DMS79 (cell line): ENCODE data around the gene TSHZ1.

ENCODE experiments used
- DNase-seq: peaks from one replicate; lab custom pipeline; 2025; lab: John Stamatoyannopoulos, UW

The TSHZ1 gene

DNA sequence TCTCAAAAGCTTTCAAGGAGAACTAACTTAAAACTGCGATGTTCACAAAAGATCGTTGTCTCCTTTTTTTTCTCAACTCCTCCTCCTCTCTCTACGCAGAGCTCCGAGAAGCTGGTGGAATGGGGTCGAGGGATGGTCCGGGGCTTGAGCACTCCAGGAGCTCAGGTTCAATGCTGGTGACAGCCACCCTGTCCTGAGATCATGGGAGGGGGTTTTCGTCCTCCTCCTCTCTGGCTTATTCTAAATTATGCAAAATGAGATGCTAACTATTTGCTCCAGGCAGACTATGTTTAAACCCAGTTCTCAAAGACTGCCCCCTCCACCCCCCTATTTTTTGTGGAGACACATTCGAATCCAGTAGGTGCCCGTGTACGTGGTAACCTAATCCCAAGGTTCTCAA lies 11.8 kb downstream of the TSHZ1 start:
- DNase-seq = no peak

DNA sequence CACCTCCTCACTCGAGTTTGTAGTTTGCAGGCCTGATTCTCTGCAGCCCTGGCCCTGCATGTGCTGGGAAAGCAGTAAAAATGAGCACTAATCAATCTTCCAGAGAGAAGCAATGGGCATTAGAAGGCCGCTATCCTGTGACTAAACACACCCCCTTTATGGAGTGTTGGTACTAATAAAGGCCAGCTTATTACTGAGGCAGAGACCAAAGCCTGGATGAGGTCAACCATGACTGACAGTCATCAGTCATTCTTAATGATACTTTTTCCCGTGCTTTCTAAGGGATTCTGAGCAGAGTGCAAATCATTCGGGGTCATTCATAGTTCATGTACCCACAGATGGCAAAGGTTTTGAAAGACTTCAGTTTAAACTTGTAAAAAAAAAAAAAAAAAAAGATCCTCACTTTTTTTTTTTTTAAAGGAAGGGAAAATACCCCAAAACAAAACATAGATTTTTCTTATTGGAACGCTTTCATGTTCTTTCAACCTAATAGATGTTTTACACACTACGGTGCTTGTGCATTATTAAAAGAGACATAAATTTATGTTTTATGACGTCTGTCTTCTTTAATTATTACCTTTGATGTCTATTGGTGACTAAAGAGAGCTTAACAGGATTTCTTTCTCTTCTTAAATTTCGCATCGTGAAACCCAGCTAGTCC lies 13.2 kb downstream of the TSHZ1 start:
- DNase-seq = no peak

DNA sequence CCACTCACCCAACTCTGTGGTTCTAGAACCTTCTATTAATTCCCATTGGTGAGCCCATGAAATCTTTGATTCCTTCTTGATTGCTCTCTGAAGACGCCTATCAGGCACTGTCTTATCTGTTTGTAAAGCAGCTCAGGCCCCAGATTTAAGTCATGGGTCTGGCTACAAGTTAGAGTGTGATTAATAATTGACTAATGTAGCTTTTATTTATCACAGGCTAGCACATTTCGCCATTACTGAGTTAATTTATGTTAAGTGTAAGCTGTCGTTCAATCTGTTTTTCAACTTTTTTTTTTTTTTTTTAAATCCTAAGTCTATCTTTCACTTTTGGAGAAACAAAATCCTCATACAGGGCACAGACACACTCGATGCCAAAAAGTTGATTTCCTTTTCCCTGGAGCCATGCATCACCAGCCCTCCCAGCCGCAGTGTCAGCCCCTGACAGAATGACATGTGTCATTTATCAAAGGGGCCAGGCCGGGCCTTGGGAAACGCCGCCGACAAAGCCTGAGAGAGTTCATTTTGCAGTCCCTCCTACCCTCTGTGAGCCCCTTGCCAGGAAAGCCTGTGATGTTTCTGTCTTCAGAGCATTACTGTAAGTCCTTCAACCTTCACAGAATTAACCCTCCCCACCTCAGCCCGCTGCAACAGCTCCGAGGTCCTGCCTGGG lies 15.8 kb downstream of the TSHZ1 start:
- DNase-seq = no peak

DNA sequence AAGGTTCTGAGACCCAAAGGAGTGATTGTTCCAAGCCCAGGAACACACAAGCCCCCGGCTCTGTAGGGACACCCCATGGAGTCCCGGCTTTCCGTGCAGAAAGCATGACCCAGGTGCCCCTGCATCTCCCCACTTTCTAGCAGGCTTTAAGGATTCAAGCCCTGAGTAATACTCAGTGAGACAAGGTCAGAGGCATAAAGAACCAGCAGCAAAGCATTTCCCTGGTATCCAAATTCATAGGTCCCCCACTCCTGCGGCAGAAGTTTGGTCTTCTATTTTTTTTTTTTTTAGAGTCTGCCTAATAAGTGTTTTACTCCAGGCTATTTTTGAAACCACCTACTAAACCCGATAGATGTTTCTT lies 16.3 kb downstream of the TSHZ1 start:
- DNase-seq = no peak

DNA sequence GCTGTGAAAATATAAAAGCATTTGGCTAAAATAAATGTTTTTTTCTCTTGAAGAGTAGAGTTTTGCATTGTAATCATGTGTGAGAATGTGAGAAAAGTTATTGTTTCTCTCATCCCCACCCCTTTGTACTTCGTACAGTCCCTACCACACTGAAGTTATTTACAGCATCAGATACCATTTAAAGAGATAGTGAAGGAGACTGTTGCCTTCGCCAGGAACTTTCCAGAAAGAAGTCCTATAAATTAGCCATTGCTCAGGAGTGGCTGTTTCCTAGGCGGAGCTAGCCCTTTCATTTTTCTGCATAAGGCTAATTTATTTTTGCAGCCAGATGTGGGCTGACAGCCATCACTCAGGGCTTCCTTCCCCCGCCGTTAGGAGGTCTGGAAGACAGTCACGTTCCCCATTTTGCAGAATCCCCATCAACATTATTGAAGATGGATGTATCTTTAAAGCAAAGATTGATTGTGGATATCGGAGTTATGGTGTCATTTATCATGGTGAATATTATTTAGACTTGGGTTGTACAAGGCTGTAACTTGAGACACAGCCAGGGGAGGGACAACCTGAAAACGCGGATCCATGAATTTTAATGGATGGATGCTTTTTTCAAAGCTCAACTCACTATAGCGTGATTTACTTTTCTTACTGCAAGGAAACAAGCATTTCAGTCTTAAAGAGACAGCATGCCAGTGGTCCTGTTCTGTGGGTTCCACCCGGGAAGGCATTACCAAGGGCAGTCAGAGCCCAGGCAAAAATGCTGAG lies 17.1 kb downstream of the TSHZ1 start:
- no peak for DNase-seq

DNA sequence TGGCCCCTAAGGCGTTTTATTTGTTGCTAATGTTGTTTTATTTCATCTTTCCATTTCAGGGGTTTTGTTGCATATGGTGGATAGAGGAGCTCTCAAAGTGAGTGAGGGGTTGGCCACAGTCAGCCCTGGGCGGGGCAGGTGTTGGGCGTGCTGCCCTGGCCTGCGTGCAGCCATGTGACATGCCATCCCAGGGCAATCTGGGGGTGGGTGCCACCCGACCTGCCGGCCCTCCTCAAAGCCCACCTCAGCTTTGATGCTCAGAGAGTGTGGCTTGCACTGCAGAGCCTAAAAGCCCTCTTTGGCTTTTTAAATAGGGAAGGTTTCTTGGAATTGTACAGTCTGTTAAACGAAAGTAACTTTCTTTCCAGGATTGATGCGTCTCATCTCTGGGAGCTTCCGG lies 18.4 kb downstream of the TSHZ1 start:
- no peak for DNase-seq

DNA sequence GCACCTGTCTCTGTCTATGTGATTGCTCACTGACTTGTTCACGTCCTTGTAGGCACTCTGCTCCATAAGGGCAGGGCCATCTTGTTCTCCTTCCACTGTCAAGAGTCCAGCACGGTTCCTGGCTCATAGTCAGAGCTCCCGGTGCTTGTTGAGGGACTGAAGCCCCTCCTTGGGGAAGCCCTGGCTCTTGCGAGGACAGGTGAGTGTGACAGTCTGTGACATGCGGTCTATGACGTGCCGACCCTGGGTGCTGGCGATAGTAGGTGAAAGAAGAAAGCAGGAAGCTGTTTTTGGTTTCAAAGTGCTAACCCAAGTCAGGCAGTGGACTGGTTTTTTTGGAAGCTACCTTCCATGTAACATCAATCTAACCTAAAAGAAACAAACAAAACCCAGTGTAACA lies 18.8 kb downstream of the TSHZ1 start:
- no peak for DNase-seq

DNA sequence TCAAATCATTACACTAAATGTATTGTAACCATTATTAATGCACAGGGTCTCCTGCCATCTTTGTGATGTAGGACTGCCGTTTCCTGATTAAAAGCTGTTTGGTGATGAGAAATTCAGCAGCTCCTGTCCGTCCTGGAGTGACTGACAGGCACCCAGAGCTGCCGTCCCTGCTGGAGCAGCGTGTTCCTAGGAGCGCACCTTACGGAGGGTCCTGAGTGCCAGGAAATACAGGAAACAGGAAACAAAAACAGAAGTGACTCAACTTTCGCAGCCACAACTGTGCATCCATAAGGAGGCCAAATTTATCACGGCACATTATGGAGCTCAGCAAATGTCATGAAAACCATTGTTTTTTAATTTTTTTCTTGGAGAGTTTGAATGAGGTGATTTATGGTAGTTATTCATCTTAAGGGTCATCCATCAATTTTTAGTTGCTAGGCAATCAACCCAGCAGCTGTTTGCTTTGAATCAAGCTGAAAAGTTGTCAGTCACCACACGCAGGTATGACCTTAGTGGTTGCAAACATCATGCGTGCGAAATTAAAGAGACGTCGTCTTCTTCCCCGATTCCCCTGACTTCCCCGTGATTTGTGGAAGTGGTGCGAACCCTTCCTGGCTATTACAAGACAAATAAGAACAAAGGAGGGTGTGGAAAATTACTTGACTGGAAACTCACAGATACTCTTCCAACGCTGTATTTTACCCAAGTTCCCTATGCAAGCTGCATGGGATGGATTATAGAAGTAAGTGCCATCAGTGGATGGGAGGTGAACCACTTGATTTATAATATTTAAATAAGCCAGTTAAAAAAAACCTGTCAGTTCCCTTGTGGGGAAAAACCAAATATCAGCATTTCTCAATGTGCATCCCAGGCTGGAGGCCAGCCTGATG lies 19.8 kb downstream of the TSHZ1 start:
- DNase-seq = no peak

DNA sequence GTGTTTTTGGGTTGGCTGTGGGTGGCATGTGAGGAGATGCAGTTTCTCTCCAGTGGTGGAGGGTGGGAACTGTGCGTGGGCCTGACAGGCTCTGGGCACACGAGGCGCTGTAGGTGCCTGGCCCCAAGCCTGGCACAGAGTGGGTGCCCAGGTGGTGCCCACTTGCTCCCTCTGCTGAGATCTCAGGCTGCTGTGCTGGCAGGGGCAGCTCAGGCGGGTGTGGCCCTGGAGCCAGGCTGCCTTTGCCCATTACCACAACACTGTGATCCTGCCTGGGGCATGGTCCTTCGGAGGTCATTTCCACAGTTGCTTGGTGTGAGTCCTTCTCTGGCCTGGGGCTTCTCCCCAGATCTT lies 20.4 kb downstream of the TSHZ1 start:
- no peak for DNase-seq

DNA sequence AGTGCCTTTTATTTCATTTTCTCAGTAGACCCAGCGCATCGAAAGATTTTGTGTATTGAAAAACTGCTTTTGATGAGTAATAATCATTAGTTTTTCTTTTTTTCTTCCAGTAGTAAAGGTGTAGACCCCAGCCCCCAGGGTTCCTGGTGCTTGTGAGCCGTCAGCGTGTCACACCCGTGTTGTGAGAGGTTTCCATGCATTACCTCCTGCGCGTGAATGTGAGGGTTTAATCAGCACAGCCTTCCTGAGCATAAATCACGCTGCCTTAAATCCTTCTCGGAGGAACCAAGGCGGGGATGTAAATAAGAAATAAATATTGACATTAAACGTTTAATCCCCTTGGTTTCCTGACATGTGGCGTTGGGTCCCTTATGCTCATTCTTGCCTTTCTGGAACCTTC lies 24.3 kb downstream of the TSHZ1 start:
- no peak for DNase-seq

DNA sequence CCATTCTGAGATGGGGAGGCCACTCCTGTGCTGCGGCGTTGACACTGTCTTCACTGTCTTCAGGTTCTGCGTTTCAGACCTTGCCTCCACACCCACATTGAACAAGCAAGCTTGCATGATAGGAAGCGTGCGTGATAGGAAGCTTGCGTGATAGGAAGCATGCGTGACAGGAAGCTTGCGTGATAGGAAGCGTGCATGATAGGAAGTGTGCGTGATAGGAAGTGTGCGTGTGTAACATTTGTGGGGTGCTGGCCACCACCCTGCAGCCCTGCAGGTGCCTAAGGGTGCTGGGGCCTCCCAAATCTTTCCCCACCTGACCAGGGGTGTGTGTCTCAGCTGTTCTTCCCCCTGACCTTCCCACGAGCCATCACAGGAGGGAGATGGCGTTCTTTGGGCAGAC lies 25.3 kb downstream of the TSHZ1 start:
- DNase-seq = no peak

DNA sequence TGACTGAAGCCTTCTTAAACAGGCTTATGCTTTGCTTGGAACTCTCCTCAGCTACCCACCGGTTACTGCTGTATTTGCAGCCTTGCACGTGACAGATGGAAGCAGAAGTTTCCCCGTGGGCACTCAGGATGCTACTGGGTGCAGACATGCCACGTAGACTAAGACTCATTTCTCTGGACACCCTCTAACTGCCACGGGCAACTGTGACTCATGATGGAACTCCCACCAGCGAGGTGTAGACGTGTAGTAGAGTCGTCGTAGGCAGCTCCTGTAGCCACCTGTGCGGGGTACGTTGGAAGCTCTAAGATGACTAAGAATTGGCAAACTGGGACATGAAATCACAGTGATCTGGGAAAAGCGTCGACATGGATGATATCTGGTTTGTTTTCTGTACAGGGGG lies 27.5 kb downstream of the TSHZ1 start:
- DNase-seq = no peak

DNA sequence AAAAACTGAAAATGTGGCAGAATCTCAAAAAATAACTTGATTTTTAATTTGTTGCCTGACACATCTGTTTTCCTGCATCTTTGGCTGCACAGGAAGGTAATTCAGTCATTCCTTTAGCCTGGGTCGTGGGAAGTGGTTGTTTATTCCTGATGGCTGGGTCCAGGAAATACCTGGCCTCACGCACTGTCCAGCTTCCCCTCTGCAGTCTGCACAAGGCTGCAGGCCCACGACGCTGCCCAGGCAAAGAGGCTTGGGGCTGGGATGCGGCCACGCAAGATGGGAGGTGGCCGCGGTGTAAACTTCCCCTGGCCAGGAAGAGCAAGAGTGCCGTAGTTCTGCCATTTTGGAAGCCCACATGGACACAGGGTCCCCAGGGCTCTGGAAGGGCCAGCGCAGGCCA lies 28.2 kb downstream of the TSHZ1 start:
- DNase-seq = no peak

DNA sequence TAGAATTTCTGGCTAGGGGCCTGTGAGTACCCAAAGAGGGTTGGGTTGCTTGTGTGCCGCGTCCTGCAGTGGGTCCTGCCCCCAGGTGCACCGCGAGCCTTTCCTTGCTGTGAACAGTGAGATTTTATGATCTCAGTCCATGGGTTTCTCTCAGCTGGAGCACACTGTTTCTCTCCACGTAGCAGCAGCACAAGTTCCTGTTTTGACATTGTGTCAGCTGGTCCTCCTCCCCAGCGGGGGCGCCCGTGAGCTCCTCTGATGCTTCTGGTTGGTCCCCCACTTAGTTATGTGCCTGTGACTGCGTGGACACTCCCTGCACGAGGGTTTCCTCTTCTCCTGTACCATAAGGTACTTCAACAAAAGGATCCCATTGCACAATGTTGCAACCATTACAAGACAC lies 29.8 kb downstream of the TSHZ1 start:
- no peak for DNase-seq

DNA sequence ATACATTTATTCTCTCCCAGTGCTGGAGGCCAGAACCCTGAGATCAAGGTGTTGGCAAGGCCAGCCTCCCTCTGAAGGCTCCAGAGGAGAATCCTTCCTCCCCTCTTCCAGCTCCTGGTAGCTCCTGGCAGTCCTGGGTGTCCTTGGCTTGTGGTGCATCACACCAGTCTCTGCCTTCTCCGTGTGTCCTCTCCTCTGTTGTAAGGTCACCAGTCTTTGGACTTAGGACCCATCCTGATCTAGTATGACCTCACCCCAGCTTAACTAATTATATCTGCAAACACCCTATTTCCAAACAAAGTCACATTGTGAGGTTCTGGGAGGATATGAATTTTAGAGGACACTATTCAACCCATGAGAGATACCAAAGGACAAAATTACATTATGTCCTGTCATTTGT lies 31.1 kb downstream of the TSHZ1 start:
- no peak for DNase-seq

DNA sequence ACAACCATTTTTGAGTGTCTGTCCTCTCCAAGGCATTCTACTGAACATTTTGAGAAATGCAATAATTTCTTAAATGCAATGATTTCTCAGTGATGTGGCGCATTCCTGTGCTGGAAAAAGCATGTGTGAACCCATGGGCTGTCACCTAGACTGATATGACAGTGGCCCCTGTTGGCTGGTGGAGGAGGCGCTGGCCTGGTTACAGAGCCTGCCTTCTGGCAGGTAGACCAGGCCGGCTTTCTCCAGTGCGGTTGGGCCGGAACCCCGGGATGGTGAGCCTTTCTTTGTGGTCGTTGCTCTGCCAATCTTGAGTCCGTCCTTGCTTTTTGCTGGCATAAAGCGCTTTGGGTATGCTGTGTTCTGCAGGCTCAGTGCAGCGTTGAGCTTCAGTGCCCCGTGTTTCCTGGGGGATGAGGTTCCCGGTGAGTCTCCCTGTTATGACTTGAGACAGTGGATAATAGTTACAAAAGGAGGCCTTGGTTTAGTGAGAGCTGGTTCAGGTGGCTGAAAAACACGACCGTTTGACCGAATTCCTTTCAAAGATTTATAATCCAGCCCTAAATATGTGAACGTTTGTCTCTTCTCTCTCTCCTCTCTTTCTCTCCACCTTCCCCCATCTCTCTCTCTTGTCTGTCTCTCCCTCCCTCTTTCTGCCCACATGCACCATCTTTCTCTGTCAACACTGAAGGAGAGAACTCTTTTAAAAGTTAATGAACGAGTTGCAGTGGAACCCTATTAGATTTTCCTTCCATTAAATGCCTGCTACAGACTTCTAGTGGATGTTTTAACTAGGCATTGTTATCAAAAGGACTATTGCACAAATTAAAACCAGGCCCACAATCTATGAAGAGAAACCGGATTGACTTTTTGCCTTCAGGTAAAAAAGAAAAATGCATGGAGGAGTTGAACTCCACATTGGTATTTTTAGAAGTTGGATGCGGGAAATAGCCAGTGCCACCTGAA lies 34.0 kb downstream of the TSHZ1 start:
- DNase-seq = no peak

DNA sequence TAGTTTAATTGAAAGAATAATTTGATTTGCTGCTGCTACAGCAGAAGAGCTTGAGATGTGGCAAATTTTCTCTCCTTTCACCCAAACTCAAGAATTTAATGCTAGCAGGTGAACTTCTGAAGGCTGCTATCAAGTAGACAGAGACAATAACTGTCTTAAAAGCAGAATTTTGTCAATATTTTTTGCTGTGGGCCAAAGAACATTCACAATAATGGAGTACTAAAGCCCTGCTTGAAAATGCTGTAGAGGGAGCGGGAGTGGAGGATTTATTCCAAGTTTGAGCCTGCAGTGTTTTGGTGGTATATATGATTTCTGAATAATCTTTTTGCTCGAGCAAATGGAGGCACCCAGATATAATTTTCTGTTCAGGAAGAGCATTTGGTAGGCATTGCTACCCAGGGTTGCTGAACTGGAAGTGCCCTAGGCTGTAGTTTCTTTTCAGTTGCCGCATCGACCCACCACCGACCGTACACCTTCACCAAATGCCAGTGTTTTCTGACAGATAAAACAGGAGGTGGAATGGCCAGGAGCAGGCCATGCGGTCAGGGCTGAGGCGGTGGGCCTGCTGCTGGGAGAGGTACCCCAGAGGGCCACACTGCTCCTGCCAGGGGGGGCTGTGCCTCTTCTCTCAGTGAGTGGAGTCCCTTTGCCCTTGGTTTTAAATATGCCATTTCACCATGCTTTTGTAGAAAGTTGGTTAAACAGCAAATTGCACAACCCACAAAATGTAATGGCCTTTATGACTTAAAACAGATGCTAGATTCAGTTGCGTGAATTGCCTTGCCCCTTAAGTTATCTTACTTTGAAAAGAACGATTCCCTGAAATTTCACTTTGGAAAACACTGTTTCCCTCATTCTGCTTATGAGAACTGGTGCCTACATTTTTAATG lies 36.4 kb downstream of the TSHZ1 start:
- no peak for DNase-seq

DNA sequence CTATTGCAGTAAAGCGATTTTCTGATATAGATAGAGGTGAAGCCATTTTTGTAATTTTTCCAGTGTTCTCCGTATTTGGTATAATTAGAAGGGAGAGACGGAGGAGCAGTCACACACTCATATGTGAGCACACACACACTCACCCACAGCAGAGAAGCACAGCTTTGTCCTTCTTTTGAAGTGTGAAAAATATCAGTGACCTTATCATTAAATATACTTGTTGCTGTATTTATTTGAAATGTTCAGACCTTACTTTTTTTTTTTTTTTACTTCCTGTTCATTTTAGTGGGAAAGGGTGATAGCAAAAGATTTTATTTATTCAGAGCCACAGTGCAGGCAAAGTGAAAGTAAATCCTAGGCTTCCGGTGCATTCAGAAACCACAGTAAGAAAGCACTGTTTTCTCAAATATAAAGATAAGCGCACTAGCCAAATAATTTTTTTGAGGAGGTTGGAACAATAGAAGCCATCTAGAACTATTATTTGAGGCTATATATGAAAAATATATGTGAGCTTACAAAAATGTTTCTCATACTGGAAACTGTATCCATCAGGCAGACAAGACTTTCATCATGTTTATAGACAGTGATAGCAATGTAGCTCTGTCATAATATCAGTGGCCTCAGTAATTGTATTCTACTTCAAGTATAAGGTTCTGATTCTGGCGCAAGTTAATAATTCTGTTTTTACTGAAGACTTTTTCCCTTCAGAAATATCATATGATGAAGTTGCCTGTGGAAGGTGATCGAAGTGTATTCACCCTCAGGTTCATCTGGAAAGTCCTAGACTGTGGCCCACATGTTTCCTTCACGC lies 37.2 kb downstream of the TSHZ1 start:
- DNase-seq = peak; percentile 15

DNA sequence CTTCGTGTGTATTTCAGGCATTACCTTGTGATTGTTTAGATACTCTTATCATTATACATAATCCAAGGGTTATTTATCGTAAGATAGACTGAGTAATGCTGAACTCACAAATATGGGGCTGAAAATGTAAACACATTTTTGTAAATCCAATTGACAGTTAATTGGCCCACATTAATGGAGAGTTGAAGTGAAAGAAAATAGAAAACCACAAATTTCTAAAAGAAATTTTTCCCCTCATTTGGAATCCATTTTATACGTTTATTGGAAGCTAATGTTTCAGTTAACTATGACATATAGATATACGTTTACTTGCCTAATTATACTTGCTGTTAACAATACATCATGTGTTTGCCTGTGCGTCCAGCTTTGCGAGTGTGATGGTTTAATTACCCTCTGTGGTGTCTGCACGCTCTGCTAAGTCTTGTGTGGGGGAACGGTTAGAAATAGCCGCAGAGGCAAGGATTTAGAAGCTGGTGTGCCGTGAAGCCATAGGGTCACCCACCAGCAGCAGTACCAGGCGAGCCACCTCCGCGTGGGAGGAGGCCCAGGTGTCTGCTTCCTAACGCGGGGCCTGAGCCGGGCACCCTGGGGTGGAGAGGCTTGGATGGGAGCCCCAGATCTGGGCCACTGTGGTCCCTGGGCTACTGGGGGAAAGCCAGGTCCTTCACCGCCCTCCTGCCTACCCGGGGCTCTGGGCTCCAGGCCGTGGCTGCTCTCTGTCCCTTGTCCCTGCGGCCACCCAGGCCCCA lies 38.0 kb downstream of the TSHZ1 start:
- DNase-seq = no peak
